Measurements from ENCODE around the gene KRTAP4-12.

- no peak for TF ChIP-seq CTCF (IDR thresholded peaks at IDR 0.05; ENCODE audit: poor library complexity)
- TF ChIP-seq EZH2 (IDR thresholded peaks at IDR 0.05; ENCODE audit: borderline replicate concordance), result no peak
- no peak for TF ChIP-seq EZH2phosphoT487 (IDR thresholded peaks at IDR 0.05; ENCODE audit: low read depth, severe bottlenecking, unreplicated experiment)
Observed at GRCh38 chr17:41121742-41122141, 2.2 kb downstream of the KRTAP4-12 start.
